Measurements from ENCODE around the gene SYT7. TPM values are rescaled to one million over a fixed set of nuclear protein-coding genes. Genes with fewer than 3 reads are reported as not detected.

SYT7 gene
- total and polyA plus RNA-seq, 2 of the 8 experiments (the other 6 are each of a cell fraction or from before 2014, with no cell fraction given) = 9.6 to 10.5 TPM

DNA sequence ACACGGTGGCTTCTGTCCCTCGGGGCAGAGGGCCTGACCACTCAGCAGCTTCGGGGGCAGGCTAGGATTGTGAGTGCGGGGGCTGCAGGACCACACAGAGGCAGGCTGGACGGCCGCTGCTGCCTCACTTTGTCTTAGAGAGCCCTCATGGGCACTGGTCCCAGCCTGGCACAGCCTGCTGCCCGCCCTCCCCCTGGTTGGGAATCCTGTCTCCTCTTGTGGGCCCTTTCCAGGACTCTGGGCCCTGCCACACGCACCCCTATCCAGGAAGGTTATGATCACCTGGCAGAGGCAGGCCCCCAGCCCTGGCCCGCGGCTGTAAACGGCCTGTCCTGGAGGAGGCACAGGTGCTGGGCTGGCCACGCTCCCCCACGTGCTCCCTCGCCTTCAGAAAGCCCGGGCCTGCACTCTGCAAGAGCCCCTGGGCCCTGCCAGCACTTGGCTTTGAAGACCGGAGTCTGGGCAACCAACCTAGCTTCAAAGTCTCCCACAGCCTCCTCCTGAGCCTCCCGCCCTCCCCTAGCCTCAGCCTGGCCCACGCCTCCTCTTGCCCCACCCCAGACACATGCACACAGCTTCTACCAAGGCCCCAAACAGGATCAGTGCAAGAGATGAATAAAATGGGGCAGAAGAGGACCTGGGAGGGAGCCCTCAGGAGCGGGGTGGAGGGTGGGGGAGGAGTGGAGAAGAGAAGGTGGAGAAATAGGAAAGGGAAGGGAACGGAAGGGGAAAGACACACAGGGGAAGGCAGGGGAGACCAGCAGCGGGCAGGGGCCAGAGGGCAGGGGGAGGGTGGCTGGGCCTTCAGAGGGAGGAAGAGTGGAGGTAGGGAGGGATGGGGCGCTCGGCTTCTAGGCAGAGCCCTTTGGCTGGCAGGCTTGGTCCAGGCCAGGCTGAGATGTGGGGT, 31.0 kb downstream of the SYT7 start (continued):
- TF ChIP-seq POU5F1 (IDR thresholded peaks at IDR 0.05; ENCODE audit: low read depth, low read length) (no peak), RBBP5 (IDR thresholded peaks at IDR 0.05; ENCODE audit: borderline replicate concordance, low read depth, low read length) (no peak)

Measured in H1 (cell line).